Fibroblast of mammary gland (primary cell): Measurements from ENCODE around the gene SH3RF3.
A peak's percentile ranks its signal among the peaks of the same experiment; 100 is the strongest.

Source experiments
- DNase-seq: peaks from one replicate; pipeline ENCODE4 v3.0.0-alpha.2; 2010; ENCODE audit warnings: low read depth
- H3K4me3 ChIP-seq: 2 replicates; pipeline ENCODE4 v1.5.1; 2011; ENCODE audit warnings: low read depth, mild to moderate bottlenecking, low read length, moderate library complexity; ENCODE audit not compliant: control insufficient read depth
- TF ChIP-seq, protein P1 (sequence below): conservative IDR thresholded peaks from 2 replicates; pipeline ENCODE4 v1.5.1; 2011; ENCODE audit warnings: low read depth, low read length, inconsistent platforms; ENCODE audit not compliant: control insufficient read depth, insufficient read depth

Gene SH3RF3

DNA sequence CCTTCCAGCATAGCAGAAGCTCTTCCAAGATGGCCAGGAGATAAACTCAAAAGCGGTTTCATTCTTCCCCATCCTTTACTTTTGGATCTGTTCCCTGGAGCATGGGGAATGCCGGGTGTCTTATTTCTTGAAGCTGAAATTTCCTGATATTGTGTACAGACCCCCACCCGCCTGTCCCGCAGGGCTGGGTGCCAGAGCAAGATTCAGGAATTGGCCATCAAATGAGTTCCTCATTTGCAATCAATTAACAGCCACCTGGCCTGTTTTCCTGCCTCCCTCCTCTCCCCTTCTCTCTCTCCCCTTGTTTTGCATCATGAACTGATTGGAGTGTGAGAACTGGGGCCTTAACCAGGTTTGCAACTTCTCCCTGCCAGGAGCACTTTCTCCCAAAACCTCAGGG lies 202.1 kb downstream of the SH3RF3 start:
- no peak overlapping the region for H3K4me3 ChIP-seq
- TF ChIP-seq, protein P1, sequence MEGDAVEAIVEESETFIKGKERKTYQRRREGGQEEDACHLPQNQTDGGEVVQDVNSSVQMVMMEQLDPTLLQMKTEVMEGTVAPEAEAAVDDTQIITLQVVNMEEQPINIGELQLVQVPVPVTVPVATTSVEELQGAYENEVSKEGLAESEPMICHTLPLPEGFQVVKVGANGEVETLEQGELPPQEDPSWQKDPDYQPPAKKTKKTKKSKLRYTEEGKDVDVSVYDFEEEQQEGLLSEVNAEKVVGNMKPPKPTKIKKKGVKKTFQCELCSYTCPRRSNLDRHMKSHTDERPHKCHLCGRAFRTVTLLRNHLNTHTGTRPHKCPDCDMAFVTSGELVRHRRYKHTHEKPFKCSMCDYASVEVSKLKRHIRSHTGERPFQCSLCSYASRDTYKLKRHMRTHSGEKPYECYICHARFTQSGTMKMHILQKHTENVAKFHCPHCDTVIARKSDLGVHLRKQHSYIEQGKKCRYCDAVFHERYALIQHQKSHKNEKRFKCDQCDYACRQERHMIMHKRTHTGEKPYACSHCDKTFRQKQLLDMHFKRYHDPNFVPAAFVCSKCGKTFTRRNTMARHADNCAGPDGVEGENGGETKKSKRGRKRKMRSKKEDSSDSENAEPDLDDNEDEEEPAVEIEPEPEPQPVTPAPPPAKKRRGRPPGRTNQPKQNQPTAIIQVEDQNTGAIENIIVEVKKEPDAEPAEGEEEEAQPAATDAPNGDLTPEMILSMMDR: no peak
- peak; percentile 81 for DNase-seq

DNA sequence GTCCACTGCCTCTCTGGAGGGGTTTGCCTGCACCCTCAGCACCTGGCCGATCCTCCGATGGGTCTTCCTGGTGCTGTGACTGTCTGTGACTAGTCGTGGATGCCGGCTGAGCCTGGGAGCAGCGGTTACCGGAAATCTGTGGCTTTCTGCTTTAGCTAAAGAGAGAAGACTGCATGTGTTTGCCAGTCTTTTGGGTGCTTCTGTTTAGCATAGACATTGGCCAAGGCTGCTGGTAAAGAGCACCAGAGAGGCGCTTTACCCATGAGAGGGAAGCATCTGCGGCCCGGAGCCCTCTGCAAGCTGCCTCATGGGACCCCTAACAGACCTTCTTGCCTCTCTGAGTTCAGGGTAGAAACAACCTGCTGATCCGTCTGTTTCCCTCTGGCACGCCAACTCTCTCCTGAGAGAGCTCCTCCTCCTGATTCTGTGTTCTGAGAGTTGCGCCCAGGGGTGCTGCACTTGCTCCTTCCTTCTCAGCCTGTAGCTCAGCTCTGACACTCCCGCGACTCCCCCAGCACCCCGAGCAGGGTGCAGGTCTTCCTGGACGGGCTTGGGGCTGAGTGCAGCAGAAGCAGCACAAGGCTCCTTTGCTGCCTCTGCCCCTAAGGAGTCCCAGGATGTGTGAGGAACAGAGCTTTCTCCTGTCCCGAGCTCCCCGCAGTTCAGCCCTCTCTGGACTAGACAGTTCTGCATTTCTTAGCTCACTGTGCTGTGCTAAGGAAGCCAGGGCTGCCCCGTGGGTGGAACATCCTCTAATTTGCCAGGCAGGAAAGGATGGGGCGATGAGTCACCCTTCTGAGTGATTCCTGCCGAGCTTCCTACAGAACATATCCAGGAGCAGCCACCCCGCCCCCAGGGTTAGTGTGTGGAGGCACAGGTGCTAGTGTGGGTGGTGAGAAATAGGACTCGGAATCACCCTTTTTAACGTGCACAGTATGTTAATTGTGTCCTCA lies 203.2 kb downstream of the SH3RF3 start:
- TF ChIP-seq, protein P1: no peak
- H3K4me3 ChIP-seq: peak overlapping the region; percentile 39
- DNase-seq: peak; percentile 98

DNA sequence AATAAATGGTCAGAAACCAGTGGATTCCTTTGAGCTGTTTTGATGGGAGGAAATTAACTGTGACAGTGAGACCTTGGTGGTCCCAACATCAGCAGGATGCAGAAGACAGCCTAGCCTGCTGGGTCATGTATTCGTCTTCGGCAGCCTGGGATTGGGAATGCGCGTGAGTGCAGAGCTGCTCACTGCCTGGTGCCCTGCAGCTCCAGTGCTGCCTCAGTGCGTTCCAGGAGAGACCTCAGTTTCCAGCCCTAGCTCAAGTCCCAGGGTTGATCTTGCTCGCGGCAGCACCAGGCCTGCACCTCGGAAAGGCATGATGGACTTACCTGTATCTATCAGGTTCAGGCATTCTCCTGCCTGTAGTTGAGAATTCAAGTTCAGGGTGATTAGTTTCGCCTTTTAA lies 203.9 kb downstream of the SH3RF3 start:
- H3K4me3 ChIP-seq: no peak overlapping the region
- TF ChIP-seq, protein P1: no peak

DNA sequence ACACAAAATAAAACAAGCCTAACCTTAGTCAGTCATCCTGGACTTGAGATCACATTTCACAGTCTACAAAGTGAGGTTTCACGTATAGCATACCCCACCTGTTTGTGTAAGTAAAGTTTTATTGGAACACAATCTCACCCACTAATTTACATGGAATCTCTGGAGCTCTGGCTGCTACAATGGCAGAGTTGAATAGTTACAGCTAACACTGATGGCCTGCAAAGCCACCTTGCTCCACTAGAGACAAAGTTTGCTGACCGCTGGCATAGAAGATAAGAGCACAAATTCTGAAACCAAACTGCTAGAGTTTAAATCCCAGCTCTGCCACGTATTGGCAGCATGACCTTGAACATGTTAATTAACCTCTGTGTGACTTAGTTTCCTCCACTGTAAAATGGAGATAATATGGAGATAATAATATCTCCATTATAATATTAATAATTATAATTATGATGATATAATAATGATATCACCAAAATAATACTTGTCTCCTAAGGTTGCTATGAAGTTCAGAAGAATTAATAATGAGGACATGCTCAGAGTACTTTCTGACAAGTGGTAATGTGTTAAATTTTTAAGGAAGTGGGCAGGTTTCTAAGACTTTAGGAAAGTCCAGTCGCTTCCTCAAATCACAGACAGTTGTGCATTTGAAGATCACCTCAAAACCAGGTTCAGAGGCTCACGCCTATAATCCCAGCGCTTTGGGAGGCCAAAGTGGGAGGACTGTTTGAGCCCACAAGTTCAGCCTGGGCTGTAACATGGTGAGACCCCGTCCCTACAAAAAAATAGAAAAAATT lies 204.6 kb downstream of the SH3RF3 start:
- no peak overlapping the region for H3K4me3 ChIP-seq
- no peak for DNase-seq

More for the DNA sequence above, 203.9 kb downstream of the SH3RF3 start:
- DNase-seq: no peak

DNA sequence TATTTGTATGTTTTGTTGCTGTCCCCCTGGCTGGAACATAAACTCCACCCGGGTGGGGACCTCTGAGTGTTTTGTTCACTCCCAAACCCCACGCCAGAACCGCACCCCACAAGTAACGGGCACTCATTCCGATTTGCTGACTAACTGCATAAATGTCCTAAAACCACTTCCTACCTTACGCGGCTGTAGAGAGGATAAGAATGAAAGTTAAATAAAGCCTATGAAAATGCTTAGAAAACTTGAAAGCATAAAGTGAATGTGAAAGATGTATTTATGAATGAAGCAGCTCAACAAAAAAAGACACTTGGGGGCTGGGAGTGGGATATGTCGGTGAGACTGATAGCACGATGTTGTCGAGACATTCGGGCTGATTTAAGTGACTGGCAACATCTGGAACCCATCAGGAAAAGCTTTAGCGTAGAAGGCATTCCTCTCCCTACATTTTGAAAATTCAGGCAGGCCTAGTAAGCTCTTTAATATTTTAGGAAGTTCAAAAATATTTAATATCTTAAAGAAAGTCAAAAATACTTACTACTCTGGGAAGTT lies 206.7 kb downstream of the SH3RF3 start:
- H3K4me3 ChIP-seq: no peak overlapping the region
- TF ChIP-seq, protein P1: no peak
- peak; percentile 83 for DNase-seq

More for the DNA sequence above, 204.6 kb downstream of the SH3RF3 start:
- TF ChIP-seq, protein P1: peak; percentile 21

DNA sequence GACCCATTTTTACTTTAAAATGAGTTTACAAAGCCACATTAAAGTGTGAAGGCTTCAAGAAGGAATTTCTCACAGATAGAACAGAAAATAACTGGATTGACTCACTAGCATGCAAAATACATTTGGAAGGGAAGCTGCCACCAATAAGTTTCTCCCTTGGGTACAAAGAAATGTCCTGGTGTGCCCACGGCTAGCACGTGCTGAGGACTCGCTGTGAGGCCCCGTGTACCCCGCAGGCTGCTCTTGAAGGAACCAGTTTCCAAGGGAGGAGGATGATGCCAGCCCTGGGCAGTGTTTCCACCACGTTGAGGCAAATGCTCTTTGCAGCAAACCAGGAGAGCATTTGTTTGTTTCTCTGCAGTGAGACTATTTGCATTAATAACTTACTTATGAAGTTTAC lies 207.3 kb downstream of the SH3RF3 start:
- TF ChIP-seq, protein P1: no peak
- no peak overlapping the region for H3K4me3 ChIP-seq
- no peak for DNase-seq
